Progenitor cell of endocrine pancreas (in vitro differentiated cells): ENCODE results near the gene ACBD4. TPM values are rescaled to one million over a fixed set of nuclear protein-coding genes. Genes with fewer than 3 reads are reported as not detected.

Experiments
- DNase-seq: peaks from one replicate; pipeline ENCODE4 v3.0.0; 2021; ENCODE audit warnings: low spot score; ENCODE audit not compliant: unreplicated experiment
- H3K27ac Mint-ChIP-seq: 2 replicates; pipeline ENCODE4 v1.8.0; 2021; ENCODE audit warnings: mild to moderate bottlenecking, moderate library complexity, mixed read lengths
- H3K27me3 Mint-ChIP-seq: 2 replicates; pipeline ENCODE4 v1.8.0; 2021; ENCODE audit warnings: mixed read lengths
- H3K36me3 Mint-ChIP-seq: 2 replicates; pipeline ENCODE4 v1.8.0; 2022; ENCODE audit warnings: mixed read lengths; ENCODE audit not compliant: insufficient read depth
- H3K4me1 Mint-ChIP-seq: 2 replicates; pipeline ENCODE4 v1.8.0; 2021; ENCODE audit warnings: low read depth, mixed read lengths
- H3K4me3 Mint-ChIP-seq: 2 replicates; pipeline ENCODE4 v1.8.0; 2021; ENCODE audit warnings: low read depth, mild to moderate bottlenecking, moderate library complexity, mixed read lengths
- H3K9me3 Mint-ChIP-seq: 2 replicates; pipeline ENCODE4 v1.8.0; 2021; ENCODE audit warnings: low read depth, mixed read lengths
- total RNA-seq: library from RNA; stranded (reverse); gene quantifications from 2 replicates; pipeline ENCODE4 v1.2.1, GENCODE V29; 2021
- TF ChIP-seq, protein P1 (sequence below): fragments of 200-600 bp; sonication (generic); IDR thresholded peaks from one replicate; pipeline ENCODE4 v1.5.0; 2021; ENCODE audit warnings: antibody characterized with exemption, mild to moderate bottlenecking; ENCODE audit not compliant: unreplicated experiment

The ACBD4 gene
- total RNA-seq, 1 donor from 2014 or later = 14.1 TPM

DNA sequence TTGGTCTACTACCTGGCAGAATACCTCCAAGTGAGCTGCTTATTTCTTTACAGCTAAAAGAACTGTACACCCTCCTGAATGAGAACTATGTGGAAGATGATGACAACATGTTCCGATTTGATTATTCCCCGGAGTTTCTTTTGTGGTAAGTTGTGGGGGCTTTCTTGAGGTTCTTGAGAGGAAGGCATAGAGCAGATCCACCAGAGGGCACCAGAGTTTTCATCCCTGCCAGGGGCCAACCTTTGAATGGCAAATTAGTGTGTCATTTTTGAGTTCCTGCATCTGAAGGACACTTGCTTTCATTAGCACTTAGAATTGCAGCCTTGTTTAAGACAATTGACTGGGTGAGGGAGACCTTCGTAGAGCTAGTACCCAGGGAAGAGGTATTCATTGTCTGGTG is 39.3 kb upstream of the ACBD4 start:
- Mint-ChIP-seq H3K9me3 (no peaks in the 10 kb centered on the region), H3K4me1 (no peaks in the 10 kb centered on the region), H3K36me3 (peaks cover 27% of the 10 kb centered on the region), H3K27ac (no peak overlapping the region), H3K27me3 (no peaks in the 10 kb centered on the region), H3K4me3 (no peak overlapping the region)
- TF ChIP-seq, protein P1, sequence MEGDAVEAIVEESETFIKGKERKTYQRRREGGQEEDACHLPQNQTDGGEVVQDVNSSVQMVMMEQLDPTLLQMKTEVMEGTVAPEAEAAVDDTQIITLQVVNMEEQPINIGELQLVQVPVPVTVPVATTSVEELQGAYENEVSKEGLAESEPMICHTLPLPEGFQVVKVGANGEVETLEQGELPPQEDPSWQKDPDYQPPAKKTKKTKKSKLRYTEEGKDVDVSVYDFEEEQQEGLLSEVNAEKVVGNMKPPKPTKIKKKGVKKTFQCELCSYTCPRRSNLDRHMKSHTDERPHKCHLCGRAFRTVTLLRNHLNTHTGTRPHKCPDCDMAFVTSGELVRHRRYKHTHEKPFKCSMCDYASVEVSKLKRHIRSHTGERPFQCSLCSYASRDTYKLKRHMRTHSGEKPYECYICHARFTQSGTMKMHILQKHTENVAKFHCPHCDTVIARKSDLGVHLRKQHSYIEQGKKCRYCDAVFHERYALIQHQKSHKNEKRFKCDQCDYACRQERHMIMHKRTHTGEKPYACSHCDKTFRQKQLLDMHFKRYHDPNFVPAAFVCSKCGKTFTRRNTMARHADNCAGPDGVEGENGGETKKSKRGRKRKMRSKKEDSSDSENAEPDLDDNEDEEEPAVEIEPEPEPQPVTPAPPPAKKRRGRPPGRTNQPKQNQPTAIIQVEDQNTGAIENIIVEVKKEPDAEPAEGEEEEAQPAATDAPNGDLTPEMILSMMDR = peak; percentile 35
- no peak for DNase-seq

- TF ChIP-seq, protein P1 = no peak
- Mint-ChIP-seq H3K27me3 (no peaks in the 10 kb centered on the region), H3K4me3 (no peak overlapping the region), H3K36me3 (peaks cover 26% of the 10 kb centered on the region), H3K4me1 (no peaks in the 10 kb centered on the region), H3K27ac (no peak overlapping the region), H3K9me3 (no peaks in the 10 kb centered on the region)
- no peak for DNase-seq
Measured at GRCh38 chr17:45096926-45097325, 38.6 kb upstream of the ACBD4 start.

GRCh38 chr17:45098081-45098868 is 37.2 kb upstream of the ACBD4 start:
- Mint-ChIP-seq H3K27me3 (no peaks in the 10 kb centered on the region), H3K4me1 (no peaks in the 10 kb centered on the region), H3K36me3 (peaks cover 24% of the 10 kb centered on the region), H3K9me3 (no peaks in the 10 kb centered on the region), H3K4me3 (no peak overlapping the region), H3K27ac (no peak overlapping the region)
- TF ChIP-seq, protein P1 = no peak
- no peak for DNase-seq

DNA sequence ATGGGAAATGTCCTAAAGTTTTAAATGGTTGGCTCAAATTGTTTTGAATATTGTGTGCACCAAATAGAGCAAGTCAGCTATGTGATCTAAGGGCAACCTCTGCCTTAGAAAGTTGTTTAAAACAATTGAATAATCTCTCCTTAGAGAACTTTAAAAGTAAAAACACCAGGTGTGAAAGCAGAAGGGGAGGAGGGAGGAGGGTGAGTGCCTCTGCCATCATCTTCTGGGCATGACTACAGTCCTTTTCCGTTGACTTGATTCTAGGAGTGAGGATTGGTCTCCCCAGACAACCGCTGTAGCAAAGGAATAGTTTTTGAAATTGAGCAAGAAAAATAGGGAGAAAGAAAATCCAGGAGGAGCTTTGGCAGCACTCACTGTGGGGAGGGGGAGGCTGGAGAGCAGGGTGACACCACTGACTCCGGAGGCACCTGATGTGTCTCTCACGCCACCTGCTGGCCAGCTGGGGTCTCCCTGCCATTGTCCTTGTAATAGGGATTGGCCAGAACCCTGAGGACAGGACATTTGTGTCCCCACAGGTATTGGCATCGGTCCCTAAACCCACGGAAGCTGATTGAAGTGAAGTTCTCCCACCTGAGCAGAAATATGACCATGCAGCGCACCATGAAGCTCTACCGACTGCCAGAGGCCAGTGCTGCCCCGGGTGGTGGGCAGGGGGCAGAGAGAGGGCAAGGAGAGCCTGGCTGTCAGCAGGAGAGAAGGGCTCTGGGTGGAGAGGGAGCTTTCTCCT is 36.4 kb upstream of the ACBD4 start:
- H3K4me1 Mint-ChIP-seq = no peaks in the 10 kb centered on the region
- TF ChIP-seq, protein P1 = peak; percentile 95
- H3K27ac Mint-ChIP-seq = peak overlapping the region; percentile 84
- no peaks in the 10 kb centered on the region for H3K27me3 Mint-ChIP-seq
- DNase-seq = peak; percentile 82
- peaks cover 25% of the 10 kb centered on the region for H3K36me3 Mint-ChIP-seq
- H3K9me3 Mint-ChIP-seq = no peaks in the 10 kb centered on the region
- no peak overlapping the region for H3K4me3 Mint-ChIP-seq

DNA sequence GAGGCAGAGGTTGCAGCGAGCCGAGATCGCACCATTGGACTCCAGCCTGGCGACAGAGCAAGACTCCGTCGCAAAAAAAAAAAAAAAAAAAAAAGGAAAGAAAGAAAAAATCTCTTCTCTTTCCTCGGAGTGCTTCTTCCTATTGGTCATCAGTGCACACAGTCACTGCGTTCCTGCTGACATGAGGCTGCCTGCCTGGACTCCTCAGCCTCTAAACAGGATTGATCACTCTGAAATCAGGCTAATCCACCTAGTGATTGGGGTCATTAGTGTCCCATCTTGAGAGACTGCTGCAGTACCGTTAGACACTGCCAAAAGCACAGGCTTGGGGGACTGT is 34.0 kb upstream of the ACBD4 start:
- Mint-ChIP-seq H3K36me3 (peaks cover 17% of the 10 kb centered on the region), H3K4me3 (no peak overlapping the region), H3K27ac (peak overlapping the region; percentile 8), H3K9me3 (no peaks in the 10 kb centered on the region), H3K27me3 (no peaks in the 10 kb centered on the region), H3K4me1 (no peaks in the 10 kb centered on the region)
- no peak for DNase-seq
- TF ChIP-seq, protein P1 = no peak
